H1 (cell line): Measurements from ENCODE around the gene DPF3. TPM values are rescaled to one million over a fixed set of nuclear protein-coding genes. Genes with fewer than 3 reads are reported as not detected.

Experiments
- CTCF ChIA-PET: fragments of 300-600 bp; sonication (Branson Sonifier 250); formaldehyde crosslinking; loops from one replicate; lab custom pipeline; 2021; ENCODE audit not compliant: partially characterized antibody; lab: Charles Lee
- POLR2A ChIA-PET: fragments of 300-600 bp; sonication (Branson Sonifier 250); formaldehyde crosslinking; loops from one replicate; lab custom pipeline; 2021; ENCODE audit warnings: inconsistent platforms; ENCODE audit not compliant: partially characterized antibody; lab: Charles Lee
- DNase-seq, 2 experiments: peaks; one replicate each; pipeline versions ENCODE4 v3.0.0 to v3.0.0-alpha.2; 2010 to 2022; ENCODE audit warnings: low spot score in 2 of 2, low read depth in 1 of 2, mixed read lengths in 1 of 2
- FAIRE-seq: peaks from 2 replicates; lab custom pipeline; 2011; peaks lifted over from hg19 to GRCh38; lab: Jason Lieb, UNC
- H2AFZ ChIP-seq: 2 replicates; pipeline ENCODE4 v1.8.1; 2012; ENCODE audit warnings: low read length, inconsistent platforms
- H2AK5ac ChIP-seq: 2 replicates; pipeline ENCODE4 v1.6.1; 2013; ENCODE audit warnings: low read depth, low read length
- H2BK120ac ChIP-seq: replicated peaks from 2 replicates; pipeline ENCODE3; 2013; ENCODE audit warnings: low read depth, low read length, inconsistent platforms
- H2BK12ac ChIP-seq: 2 replicates; pipeline ENCODE4 v1.6.1; 2013; ENCODE audit warnings: low read depth, low read length
- H2BK15ac ChIP-seq: 2 replicates; pipeline ENCODE4 v1.6.1; 2013; ENCODE audit warnings: low read length
- H2BK20ac ChIP-seq: 2 replicates; pipeline ENCODE4 v1.6.1; 2013; ENCODE audit warnings: low read length
- H2BK5ac ChIP-seq: 2 replicates; pipeline ENCODE4 v1.6.1; 2013; ENCODE audit warnings: low read depth, low read length
- H3K14ac ChIP-seq: 2 replicates; pipeline ENCODE4 v1.6.1; 2013; ENCODE audit warnings: inconsistent platforms; ENCODE audit not compliant: insufficient read length
- H3K18ac ChIP-seq: 2 replicates; pipeline ENCODE4 v1.6.1; 2013; ENCODE audit warnings: low read length; ENCODE audit errors: extremely low read depth
- H3K23ac ChIP-seq: 2 replicates; pipeline ENCODE4 v1.6.1; 2013; ENCODE audit warnings: inconsistent platforms; ENCODE audit not compliant: insufficient read length
- H3K23me2 ChIP-seq: 2 replicates; pipeline ENCODE4 v1.6.1; 2013; ENCODE audit warnings: low read depth, low read length
- H3K27ac ChIP-seq: 2 replicates; pipeline ENCODE4 v1.6.1; 2011; ENCODE audit warnings: low read depth, low read length, inconsistent platforms
- H3K27me3 ChIP-seq, 4 experiments: replicated peaks in 1 of 4; 1 replicate in 1 of 4; 2 replicates in 3 of 4; pipeline versions ENCODE4 v1.6.1 to v1.8.1; 2011 to 2013; ENCODE audit warnings: low read length in 3 of 4, mild to moderate bottlenecking in 3 of 4, inconsistent platforms in 2 of 4, mixed read lengths in 2 of 4, moderate library complexity in 1 of 4; ENCODE audit not compliant: control insufficient read depth in 3 of 4, insufficient read depth in 3 of 4; ENCODE audit errors: extremely low read depth in 1 of 4
- H3K36me3 ChIP-seq, 4 experiments: 2 replicates each; pipeline versions ENCODE4 v1.6.1 to v1.8.1; 2011 to 2013; ENCODE audit warnings: mild to moderate bottlenecking in 4 of 4, low read length in 3 of 4, moderate library complexity in 2 of 4, control low read depth in 1 of 4, inconsistent platforms in 1 of 4; ENCODE audit not compliant: insufficient read depth in 4 of 4, control insufficient read depth in 2 of 4
- H3K4ac ChIP-seq: replicated peaks from 2 replicates; pipeline ENCODE3; 2013; ENCODE audit warnings: low read length, low read depth, mixed read lengths, inconsistent platforms; ENCODE audit not compliant: insufficient read length
- H3K4me1 ChIP-seq, 4 experiments: replicated peaks in 1 of 4; 1 replicate in 1 of 4; 2 replicates in 3 of 4; pipeline versions ENCODE4 v1.6.1 to v1.8.1; 2011 to 2013; ENCODE audit warnings: low read length in 3 of 4, inconsistent platforms in 2 of 4, mixed read lengths in 1 of 4; ENCODE audit not compliant: insufficient read depth in 4 of 4, control insufficient read depth in 3 of 4
- H3K4me2 ChIP-seq, 2 experiments: 2 replicates each; pipeline versions ENCODE4 v1.6.1 to v1.8.1; 2011 to 2013; ENCODE audit warnings: low read depth in 2 of 2, low read length in 2 of 2, control low read depth in 1 of 2, inconsistent platforms in 1 of 2, mild to moderate bottlenecking in 1 of 2; ENCODE audit not compliant: insufficient read depth in 1 of 2
- H3K4me3 ChIP-seq, 4 experiments: fragments of 200-600, 300-600 bp in 1 of 4; sonication (generic), shearing (Covaris generic), sonication (Bioruptor Twin) in 1 of 4; 2 replicates each; pipeline versions ENCODE4 v1.5.1 to v1.8.1; 2011 to 2016; ENCODE audit warnings: low read length in 4 of 4, low read depth in 3 of 4, control low read depth in 2 of 4, inconsistent platforms in 2 of 4, mild to moderate bottlenecking in 2 of 4, mixed read lengths in 1 of 4, moderate library complexity in 1 of 4; ENCODE audit not compliant: insufficient read depth in 2 of 4; ENCODE audit errors: extremely low read depth in 1 of 4
- H3K56ac ChIP-seq: replicated peaks from 2 replicates; pipeline ENCODE3; 2013; ENCODE audit warnings: low read depth, mild to moderate bottlenecking, mixed read lengths, low read length, inconsistent platforms; ENCODE audit not compliant: insufficient read length
- H3K79me1 ChIP-seq: 2 replicates; pipeline ENCODE4 v1.6.1; 2013; ENCODE audit warnings: low read depth, low read length, control low read depth
- H3K79me2 ChIP-seq, 2 experiments: 2 replicates each; pipeline versions ENCODE4 v1.6.1 to v1.8.1; 2012 to 2013; ENCODE audit warnings: low read length in 2 of 2, mild to moderate bottlenecking in 2 of 2, inconsistent platforms in 1 of 2; ENCODE audit not compliant: insufficient read depth in 2 of 2, control insufficient read depth in 1 of 2
- H3K9ac ChIP-seq, 4 experiments: replicated peaks in 1 of 4; 1 replicate in 1 of 4; 2 replicates in 3 of 4; pipeline versions ENCODE4 v1.6.1 to v1.8.1; 2011 to 2013; ENCODE audit warnings: low read depth in 3 of 4, low read length in 3 of 4, control low read depth in 2 of 4, mild to moderate bottlenecking in 2 of 4, moderate library complexity in 2 of 4, inconsistent platforms in 1 of 4; ENCODE audit errors: extremely low read depth in 1 of 4
- H3K9me3 ChIP-seq, 2 experiments: 2 replicates each; pipeline versions ENCODE4 v1.6.1 to v1.8.1; 2012 to 2013; ENCODE audit warnings: mild to moderate bottlenecking in 2 of 2, moderate library complexity in 2 of 2, control low read depth in 1 of 2, inconsistent platforms in 1 of 2, low read depth in 1 of 2, low read length in 1 of 2, mixed read lengths in 1 of 2; ENCODE audit not compliant: insufficient read depth in 2 of 2
- H4K20me1 ChIP-seq, 2 experiments: replicated peaks in 1 of 2; 2 replicates each; pipeline versions ENCODE3 to v1.8.1; 2011 to 2013; ENCODE audit warnings: inconsistent platforms in 2 of 2, low read length in 2 of 2, mild to moderate bottlenecking in 1 of 2; ENCODE audit not compliant: insufficient read depth in 2 of 2, control insufficient read depth in 1 of 2
- H4K5ac ChIP-seq: 2 replicates; pipeline ENCODE4 v1.6.1; 2013; ENCODE audit warnings: low read length, low read depth, mixed read lengths, inconsistent platforms; ENCODE audit not compliant: insufficient read length
- H4K8ac ChIP-seq: 2 replicates; pipeline ENCODE4 v1.8.0; 2013; ENCODE audit warnings: mild to moderate bottlenecking, moderate library complexity, low read length, inconsistent platforms; ENCODE audit not compliant: insufficient read depth; ENCODE audit errors: extremely low read depth
- H4K91ac ChIP-seq: replicated peaks from 2 replicates; pipeline ENCODE3; 2013; ENCODE audit warnings: low read length, mixed read lengths, inconsistent platforms; ENCODE audit not compliant: insufficient read length
- ATF3 ChIP-seq: IDR thresholded peaks from 2 replicates; pipeline ENCODE4 v1.6.1; 2011; ENCODE audit warnings: low read depth, mild to moderate bottlenecking, low read length; ENCODE audit not compliant: insufficient read depth
- EZH2 ChIP-seq: fragments of 200-600 bp; sonication (generic); IDR thresholded peaks from 2 replicates; pipeline ENCODE4 v1.7.1; 2012; ENCODE audit warnings: low read depth, mild to moderate bottlenecking, moderate library complexity, low read length, inconsistent platforms; ENCODE audit not compliant: severe bottlenecking
- GTF2F1 ChIP-seq: IDR thresholded peaks from 2 replicates; pipeline ENCODE4 v1.6.1; 2012; ENCODE audit warnings: low read depth, low read length, improper control_type of control experiment, borderline replicate concordance
- KDM1A ChIP-seq: fragments of 200-600, 300-600 bp; sonication (generic); IDR thresholded peaks from 2 replicates; pipeline ENCODE4 v1.7.1; 2016; ENCODE audit warnings: mild to moderate bottlenecking, low read length, borderline replicate concordance
- RXRA ChIP-seq: IDR thresholded peaks from 2 replicates; pipeline ENCODE4 v1.6.1; 2011; ENCODE audit warnings: low read depth, mild to moderate bottlenecking, low read length, moderate library complexity; ENCODE audit not compliant: insufficient read depth
- SIRT6 ChIP-seq: IDR thresholded peaks from one replicate; pipeline ENCODE4 v1.7.1; 2012; ENCODE audit warnings: low read length, inconsistent platforms
- SIX5 ChIP-seq: IDR thresholded peaks from 2 replicates; pipeline ENCODE4 v1.6.1; 2011; ENCODE audit warnings: mild to moderate bottlenecking, low read depth, low read length
- SP2 ChIP-seq: IDR thresholded peaks from 2 replicates; pipeline ENCODE4 v1.6.1; 2012; ENCODE audit warnings: mild to moderate bottlenecking, low read length, inconsistent platforms
- SP4 ChIP-seq: IDR thresholded peaks from 2 replicates; pipeline ENCODE4 v1.6.1; 2012; ENCODE audit warnings: low read length, inconsistent platforms
- SRF ChIP-seq: IDR thresholded peaks from 2 replicates; pipeline ENCODE4 v1.6.1; 2011; ENCODE audit warnings: mild to moderate bottlenecking, low read depth, low read length, moderate library complexity
- TBP ChIP-seq: IDR thresholded peaks from 2 replicates; pipeline ENCODE4 v1.6.1; 2011; ENCODE audit warnings: low read depth, low read length, improper control_type of control experiment
- USF2 ChIP-seq: IDR thresholded peaks from 2 replicates; pipeline ENCODE4 v1.6.1; 2011; ENCODE audit warnings: low read length, improper control_type of control experiment
- WGBS, 2 experiments: shearing (Covaris generic) in 1 of 2; methylation state at CpG; one replicate each; pipeline versions ENCODE4 v1.1.6 to v1.1.7; 2013 to 2015; ENCODE audit warnings: low lambda C conversion rate in 2 of 2, mixed read lengths in 2 of 2, inconsistent platforms in 1 of 2, low coverage in 1 of 2, missing lambda C conversion rate in 1 of 2; ENCODE audit not compliant: insufficient replicate concordance in 2 of 2, insufficient coverage in 1 of 2, insufficient read length in 1 of 2; ENCODE audit errors: extremely low coverage in 1 of 2, missing lambda C conversion rate in 1 of 2; 5-methylcytosine and 5-hydroxymethylcytosine counted together
- polyA plus RNA-seq, 7 experiments: library from polyadenylated mRNA; depleted of rRNA in 3 of 7; stranded (reverse) in 5 of 7; unstranded in 2 of 7; fragments of >200 nt in 5 of 7; fragments of 200-250 nt in 2 of 7; gene quantifications; 1 replicate in 5 of 7; 2 replicates in 1 of 7; 4 replicates in 1 of 7; pipeline versions ENCODE4 v1.2.1 to v1.2.3, GENCODE V29; 2011 to 2013; ENCODE audit warnings: missing spikeins in 2 of 7, mixed read lengths in 2 of 7
- total RNA-seq: library from RNA; stranded (reverse); fragmentation: NEBNext Ultra II Directional; extraction: Animal tissue kit (Norgen Biotek cat#: 25700); gene quantifications from 2 replicates; pipeline ENCODE4 v1.2.1, GENCODE V29; 2021

DPF3 gene
- total and polyA plus RNA-seq, 2 of the 8 experiments (the other 6 are each of a cell fraction or from before 2014, with no cell fraction given), result 0.19 TPM; not detected in 1

- Histone ChIP-seq H2BK120ac (no peak overlapping the region), H3K36me3 (no peaks in the 10 kb centered on the region), H3K79me2 (no peaks in the 10 kb centered on the region), H3K4me1 (peaks cover 0 to 3% (median 0%) of the 10 kb centered on the region in 4 experiments; a peak in 2 of 7 replicates), H2BK5ac (no peak overlapping the region), H3K18ac (no peak overlapping the region), H2BK12ac (no peak overlapping the region), H3K4me2 (no peak overlapping the region), H3K27me3 (no peaks in the 10 kb centered on the region), H3K14ac (no peak overlapping the region), H3K23me2 (no peaks in the 10 kb centered on the region; the same call in 1 of the 2 replicates), H4K91ac (no peak overlapping the region), H4K20me1 (no peaks in the 10 kb centered on the region), H3K27ac (no peak overlapping the region), H3K23ac (no peak overlapping the region), H3K9ac (no peak overlapping the region), H3K56ac (no peak overlapping the region), H3K79me1 (no peaks in the 10 kb centered on the region), H4K5ac (no peak overlapping the region), H2BK15ac (no peak overlapping the region), H2AK5ac (no peak overlapping the region), H2BK20ac (no peak overlapping the region), H2AFZ (no peak overlapping the region), H3K4ac (no peak overlapping the region), H4K8ac (no peak overlapping the region), H3K9me3 (no peaks in the 10 kb centered on the region), H3K4me3 (no peak overlapping the region)
- ChIA-PET POLR2A (no interaction called here), CTCF (interaction anchor here (1.1 to 1.3 kb wide), 3 partner anchors 9 to 342 kb away, joined by 3 to 4 read pairs (median 4); no protein-coding TSS in a partner anchor)
- 90% methylated on average over 12 of the region's 12 CpGs; no CpG with 5 or more reads in 1 of the 2 experiments for WGBS, 2 experiments
- FAIRE-seq (no peak), DNase-seq (no peak)
- no peak for TF ChIP-seq SIX5
- TF ChIP-seq SP4, result no peak
- no peak for TF ChIP-seq EZH2
- TF ChIP-seq TBP, result no peak
- no peak for TF ChIP-seq USF2
- TF ChIP-seq KDM1A, result no peak
- no peak for TF ChIP-seq SIRT6
- TF ChIP-seq SP2, result no peak
- no peak for TF ChIP-seq GTF2F1
- no peak for TF ChIP-seq RXRA
- TF ChIP-seq ATF3, result no peak
- TF ChIP-seq SRF, result no peak
Measured at GRCh38 chr14:72856530-72857266, 37.2 kb downstream of the DPF3 start.
